ENCODE results near the gene GTPBP4. TPM values are rescaled to one million over a fixed set of nuclear protein-coding genes. Genes with fewer than 3 reads are reported as not detected.
A peak's percentile ranks its signal among the peaks of the same experiment; 100 is the strongest.

The GTPBP4 gene
- total and polyA plus RNA-seq, 9 of the 15 experiments (the other 6 are each of a cell fraction or from before 2014, with no cell fraction given), result 79.0 to 155 (median 128) TPM

DNA sequence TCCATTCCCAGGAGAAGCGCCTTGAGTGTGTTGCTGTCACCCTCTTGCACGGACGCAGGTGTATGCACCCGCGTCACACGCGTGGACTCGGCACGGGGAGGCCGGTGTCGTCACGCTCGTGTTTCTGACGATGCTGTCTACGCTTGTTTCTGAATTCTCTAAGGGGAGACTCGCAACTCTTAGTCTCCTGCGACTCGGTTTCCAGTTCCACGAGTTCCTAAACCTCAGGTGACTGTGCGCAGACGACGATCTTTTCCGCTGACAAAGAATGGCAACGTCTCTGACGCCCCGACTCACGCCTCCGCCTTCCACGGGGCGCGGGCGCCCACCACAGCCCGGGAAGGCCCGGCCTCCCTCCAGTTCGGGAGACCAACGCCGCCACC, 60.1 kb downstream of the GTPBP4 start (continued):
- TF ChIP-seq, protein P1, sequence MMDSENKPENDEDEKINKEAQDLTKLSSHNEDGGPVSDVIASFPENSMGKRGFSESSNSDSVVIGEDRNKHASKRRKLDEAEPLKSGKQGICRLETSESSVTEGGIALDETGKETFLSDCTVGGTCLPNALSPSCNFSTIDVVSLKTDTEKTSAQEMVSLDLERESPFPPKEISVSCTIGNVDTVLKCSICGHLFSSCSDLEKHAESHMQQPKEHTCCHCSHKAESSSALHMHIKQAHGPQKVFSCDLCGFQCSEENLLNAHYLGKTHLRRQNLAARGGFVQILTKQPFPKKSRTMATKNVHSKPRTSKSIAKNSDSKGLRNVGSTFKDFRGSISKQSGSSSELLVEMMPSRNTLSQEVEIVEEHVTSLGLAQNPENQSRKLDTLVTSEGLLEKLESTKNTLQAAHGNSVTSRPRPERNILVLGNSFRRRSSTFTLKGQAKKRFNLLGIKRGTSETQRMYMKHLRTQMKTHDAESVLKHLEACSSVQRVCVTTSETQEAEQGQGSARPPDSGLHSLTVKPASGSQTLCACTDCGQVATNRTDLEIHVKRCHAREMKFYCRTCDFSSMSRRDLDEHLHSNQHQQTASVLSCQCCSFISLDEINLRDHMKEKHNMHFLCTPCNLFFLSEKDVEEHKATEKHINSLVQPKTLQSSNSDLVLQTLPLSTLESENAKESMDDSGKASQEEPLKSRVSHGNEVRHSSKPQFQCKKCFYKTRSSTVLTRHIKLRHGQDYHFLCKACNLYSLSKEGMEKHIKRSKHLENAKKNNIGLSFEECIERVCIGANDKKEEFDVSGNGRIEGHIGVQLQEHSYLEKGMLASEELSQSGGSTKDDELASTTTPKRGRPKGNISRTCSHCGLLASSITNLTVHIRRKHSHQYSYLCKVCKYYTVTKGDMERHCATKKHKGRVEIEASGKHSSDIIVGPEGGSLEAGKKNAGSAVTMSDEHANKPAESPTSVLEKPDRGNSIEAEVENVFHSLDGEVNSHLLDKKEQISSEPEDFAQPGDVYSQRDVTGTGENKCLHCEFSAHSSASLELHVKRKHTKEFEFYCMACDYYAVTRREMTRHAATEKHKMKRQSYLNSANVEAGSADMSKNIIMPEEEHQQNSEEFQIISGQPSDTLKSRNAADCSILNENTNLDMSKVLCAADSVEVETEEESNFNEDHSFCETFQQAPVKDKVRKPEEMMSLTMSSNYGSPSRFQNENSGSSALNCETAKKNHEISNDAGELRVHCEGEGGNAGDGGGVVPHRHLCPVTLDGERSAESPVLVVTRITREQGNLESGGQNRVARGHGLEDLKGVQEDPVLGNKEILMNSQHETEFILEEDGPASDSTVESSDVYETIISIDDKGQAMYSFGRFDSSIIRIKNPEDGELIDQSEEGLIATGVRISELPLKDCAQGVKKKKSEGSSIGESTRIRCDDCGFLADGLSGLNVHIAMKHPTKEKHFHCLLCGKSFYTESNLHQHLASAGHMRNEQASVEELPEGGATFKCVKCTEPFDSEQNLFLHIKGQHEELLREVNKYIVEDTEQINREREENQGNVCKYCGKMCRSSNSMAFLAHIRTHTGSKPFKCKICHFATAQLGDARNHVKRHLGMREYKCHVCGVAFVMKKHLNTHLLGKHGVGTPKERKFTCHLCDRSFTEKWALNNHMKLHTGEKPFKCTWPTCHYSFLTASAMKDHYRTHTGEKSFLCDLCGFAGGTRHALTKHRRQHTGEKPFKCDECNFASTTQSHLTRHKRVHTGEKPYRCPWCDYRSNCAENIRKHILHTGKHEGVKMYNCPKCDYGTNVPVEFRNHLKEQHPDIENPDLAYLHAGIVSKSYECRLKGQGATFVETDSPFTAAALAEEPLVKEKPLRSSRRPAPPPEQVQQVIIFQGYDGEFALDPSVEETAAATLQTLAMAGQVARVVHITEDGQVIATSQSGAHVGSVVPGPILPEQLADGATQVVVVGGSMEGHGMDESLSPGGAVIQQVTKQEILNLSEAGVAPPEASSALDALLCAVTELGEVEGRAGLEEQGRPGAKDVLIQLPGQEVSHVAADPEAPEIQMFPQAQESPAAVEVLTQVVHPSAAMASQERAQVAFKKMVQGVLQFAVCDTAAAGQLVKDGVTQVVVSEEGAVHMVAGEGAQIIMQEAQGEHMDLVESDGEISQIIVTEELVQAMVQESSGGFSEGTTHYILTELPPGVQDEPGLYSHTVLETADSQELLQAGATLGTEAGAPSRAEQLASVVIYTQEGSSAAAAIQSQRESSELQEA (IDR thresholded peaks at IDR 0.05; ENCODE audit: low read depth), result no peak
- TF ChIP-seq ZNF79 (CRISPR knock-in tag; IDR thresholded peaks at IDR 0.05; ENCODE audit: low read depth) (no peak), LEF1 (IDR thresholded peaks at IDR 0.05) (no peak), RUNX1 (IDR thresholded peaks at IDR 0.05; ENCODE audit: low read depth) (no peak), ZFPM2 (CRISPR knock-in tag; IDR thresholded peaks at IDR 0.05) (no peak), ZNF124 (CRISPR knock-in tag; IDR thresholded peaks at IDR 0.05) (no peak), GTF2F1 (IDR thresholded peaks at IDR 0.05; ENCODE audit: low read depth, low read length) (no peak), KAT7 (CRISPR knock-in tag; IDR thresholded peaks at IDR 0.05; ENCODE audit: borderline replicate concordance) (no peak), CHD2 (IDR thresholded peaks at IDR 0.05; ENCODE audit: low read depth, low read length) (no peak), SMAD2 (IDR thresholded peaks at IDR 0.05; ENCODE audit: low read depth, low read length) (no peak), MNT (conservative IDR thresholded peaks at IDR 0.05) (no peak), NR2C2 (CRISPR knock-in tag; IDR thresholded peaks at IDR 0.05) (peak; percentile 52; the same call in 1 of the 2 replicates), NR2C2 (tag; IDR thresholded peaks at IDR 0.05) (no peak), ZBTB17 (CRISPR knock-in tag; IDR thresholded peaks at IDR 0.05) (no peak), XRCC3 (IDR thresholded peaks at IDR 0.05) (no peak)
- TF ChIP-seq, protein P2, sequence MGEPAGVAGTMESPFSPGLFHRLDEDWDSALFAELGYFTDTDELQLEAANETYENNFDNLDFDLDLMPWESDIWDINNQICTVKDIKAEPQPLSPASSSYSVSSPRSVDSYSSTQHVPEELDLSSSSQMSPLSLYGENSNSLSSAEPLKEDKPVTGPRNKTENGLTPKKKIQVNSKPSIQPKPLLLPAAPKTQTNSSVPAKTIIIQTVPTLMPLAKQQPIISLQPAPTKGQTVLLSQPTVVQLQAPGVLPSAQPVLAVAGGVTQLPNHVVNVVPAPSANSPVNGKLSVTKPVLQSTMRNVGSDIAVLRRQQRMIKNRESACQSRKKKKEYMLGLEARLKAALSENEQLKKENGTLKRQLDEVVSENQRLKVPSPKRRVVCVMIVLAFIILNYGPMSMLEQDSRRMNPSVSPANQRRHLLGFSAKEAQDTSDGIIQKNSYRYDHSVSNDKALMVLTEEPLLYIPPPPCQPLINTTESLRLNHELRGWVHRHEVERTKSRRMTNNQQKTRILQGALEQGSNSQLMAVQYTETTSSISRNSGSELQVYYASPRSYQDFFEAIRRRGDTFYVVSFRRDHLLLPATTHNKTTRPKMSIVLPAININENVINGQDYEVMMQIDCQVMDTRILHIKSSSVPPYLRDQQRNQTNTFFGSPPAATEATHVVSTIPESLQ (CRISPR knock-in tag; IDR thresholded peaks at IDR 0.05), result no peak
- TF ChIP-seq, protein P3, sequence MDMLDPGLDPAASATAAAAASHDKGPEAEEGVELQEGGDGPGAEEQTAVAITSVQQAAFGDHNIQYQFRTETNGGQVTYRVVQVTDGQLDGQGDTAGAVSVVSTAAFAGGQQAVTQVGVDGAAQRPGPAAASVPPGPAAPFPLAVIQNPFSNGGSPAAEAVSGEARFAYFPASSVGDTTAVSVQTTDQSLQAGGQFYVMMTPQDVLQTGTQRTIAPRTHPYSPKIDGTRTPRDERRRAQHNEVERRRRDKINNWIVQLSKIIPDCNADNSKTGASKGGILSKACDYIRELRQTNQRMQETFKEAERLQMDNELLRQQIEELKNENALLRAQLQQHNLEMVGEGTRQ (CRISPR knock-in tag; IDR thresholded peaks at IDR 0.05), result no peak

Data from K562 (cell line).